SJCRH30 (cell line): ENCODE data around the gene PTPRA. TPM values are rescaled to one million over a fixed set of nuclear protein-coding genes. Genes with fewer than 3 reads are reported as not detected.

Source experiments
- DNase-seq, 2 experiments: peaks; one replicate each; pipeline ENCODE4 v3.0.0-alpha.2; 2015 to 2020
- H3K27ac ChIP-seq: fragments of 250-450 bp; sonication (Bioruptor Pico); 2 replicates; pipeline ENCODE4 v1.5.1; 2020; ENCODE audit warnings: mild to moderate bottlenecking, moderate library complexity
- H3K27me3 ChIP-seq: fragments of 250-450 bp; sonication (Bioruptor Pico); 2 replicates; pipeline ENCODE4 v1.5.1; 2020; ENCODE audit warnings: mild to moderate bottlenecking, moderate library complexity
- H3K36me3 ChIP-seq: fragments of 250-450 bp; sonication (Bioruptor Pico); 2 replicates; pipeline ENCODE4 v1.5.1; 2020; ENCODE audit warnings: mild to moderate bottlenecking, moderate library complexity
- H3K4me1 ChIP-seq: fragments of 250-450 bp; sonication (Bioruptor Pico); 2 replicates; pipeline ENCODE4 v1.5.1; 2020; ENCODE audit warnings: mild to moderate bottlenecking, moderate library complexity
- H3K4me3 ChIP-seq: fragments of 250-450 bp; sonication (Bioruptor Pico); 2 replicates; pipeline ENCODE4 v1.5.1; 2020; ENCODE audit warnings: mild to moderate bottlenecking, moderate library complexity
- H3K9me3 ChIP-seq: fragments of 250-450 bp; sonication (Bioruptor Pico); replicated peaks from 2 replicates; pipeline ENCODE4 v1.5.1; 2020; ENCODE audit warnings: mild to moderate bottlenecking, moderate library complexity
- total RNA-seq: library from RNA; depleted of rRNA; stranded (reverse); fragments of >200 nt; shearing (Covaris generic); gene quantifications from 2 replicates; pipeline ENCODE4 v1.2.3, GENCODE V29; 2014

Gene PTPRA
- total RNA-seq, 1 experiment from 2014 or later = 44.4 TPM

- Histone ChIP-seq H3K36me3 (peaks cover 9% of the 10 kb centered on the region), H3K27ac (no peak overlapping the region), H3K9me3 (no peaks in the 10 kb centered on the region), H3K4me3 (no peak overlapping the region), H3K27me3 (no peaks in the 10 kb centered on the region), H3K4me1 (no peaks in the 10 kb centered on the region)
- DNase-seq = no peak
Observed at GRCh38 chr20:3039426-3039825, 166.1 kb downstream of the PTPRA start.

GRCh38 chr20:3040086-3040485, 166.8 kb downstream of the PTPRA start:
- H3K36me3 ChIP-seq = peaks cover 9% of the 10 kb centered on the region

GRCh38 chr20:3041854-3042409, 168.7 kb downstream of the PTPRA start:
- no peak for DNase-seq
- H3K36me3 ChIP-seq = peaks cover 8% of the 10 kb centered on the region
- H3K4me1 ChIP-seq = peaks cover 6% of the 10 kb centered on the region
- no peaks in the 10 kb centered on the region for H3K9me3 ChIP-seq
- no peak overlapping the region for H3K27ac ChIP-seq
- no peaks in the 10 kb centered on the region for H3K27me3 ChIP-seq
- no peak overlapping the region for H3K4me3 ChIP-seq

More at GRCh38 chr20:3040086-3040485, 166.8 kb downstream of the PTPRA start:
- Histone ChIP-seq H3K9me3 (no peaks in the 10 kb centered on the region), H3K4me1 (peaks cover 3% of the 10 kb centered on the region; the same call in 1 of the 2 replicates), H3K4me3 (no peak overlapping the region), H3K27ac (no peak overlapping the region), H3K27me3 (no peaks in the 10 kb centered on the region)
- DNase-seq = no peak

- Histone ChIP-seq H3K27me3 (no peaks in the 10 kb centered on the region), H3K27ac (no peak overlapping the region), H3K4me1 (peaks cover 8% of the 10 kb centered on the region), H3K9me3 (no peaks in the 10 kb centered on the region), H3K4me3 (no peak overlapping the region), H3K36me3 (peaks cover 7% of the 10 kb centered on the region; the same call in 1 of the 2 replicates)
- DNase-seq = no peak
Observed at GRCh38 chr20:3042625-3043024, 169.3 kb downstream of the PTPRA start.

GRCh38 chr20:3043322-3043721, 170.0 kb downstream of the PTPRA start, which contains the start of gene GNRH2:
GNRH2 (plus strand) TSS chr20:3043622; CDS start chr20:3044415, 793 bp downstream.
- DNase-seq = no peak
- Histone ChIP-seq H3K9me3 (no peaks in the 10 kb centered on the region), H3K27ac (no peak within 1 kb of the TSS), H3K4me3 (no peak within 1 kb of the TSS), H3K27me3 (no peaks in the 10 kb centered on the region), H3K4me1 (peaks cover 8% of the 10 kb centered on the region), H3K36me3 (peaks cover 8% of the 10 kb centered on the region; the same call in 1 of the 2 replicates)

GRCh38 chr20:3044336-3044965, 171.2 kb downstream of the PTPRA start:
- no peaks in the 10 kb centered on the region for H3K27me3 ChIP-seq
- no peak overlapping the region for H3K4me3 ChIP-seq
- H3K4me1 ChIP-seq = peaks cover 8% of the 10 kb centered on the region
- H3K27ac ChIP-seq = no peak overlapping the region
- no peak for DNase-seq
- peaks cover 10% of the 10 kb centered on the region; the same call in 1 of the 2 replicates for H3K36me3 ChIP-seq
- H3K9me3 ChIP-seq = no peaks in the 10 kb centered on the region

- Histone ChIP-seq H3K4me3 (peak overlapping the region; percentile 95), H3K36me3 (peaks cover 12% of the 10 kb centered on the region; the same call in 1 of the 2 replicates), H3K27me3 (no peaks in the 10 kb centered on the region), H3K4me1 (peaks cover 8% of the 10 kb centered on the region), H3K9me3 (no peaks in the 10 kb centered on the region), H3K27ac (peak overlapping the region; percentile 67)
- peak; percentile 80 to 83 for DNase-seq
Observed at GRCh38 chr20:3045042-3045815, 171.9 kb downstream of the PTPRA start.

- Histone ChIP-seq H3K36me3 (peaks cover 12% of the 10 kb centered on the region; the same call in 1 of the 2 replicates), H3K27me3 (no peaks in the 10 kb centered on the region), H3K9me3 (no peaks in the 10 kb centered on the region), H3K4me3 (peak within 1 kb of the TSS; percentile 95), H3K4me1 (peaks cover 8% of the 10 kb centered on the region), H3K27ac (peak within 1 kb of the TSS; percentile 67)
- peak; percentile 88 to 90 for DNase-seq
Observed at GRCh38 chr20:3045816-3046676, 172.8 kb downstream of the PTPRA start, which contains the start of gene MRPS26. MRPS26 (plus strand) TSS chr20:3046052; CDS start chr20:3046069, 17 bp downstream.

- peaks cover 12% of the 10 kb centered on the region; the same call in 1 of the 2 replicates for H3K36me3 ChIP-seq
- DNase-seq = no peak
- H3K27me3 ChIP-seq = no peaks in the 10 kb centered on the region
- no peak overlapping the region for H3K27ac ChIP-seq
- H3K4me3 ChIP-seq = peak overlapping the region; percentile 95
- H3K4me1 ChIP-seq = peaks cover 8% of the 10 kb centered on the region
- no peaks in the 10 kb centered on the region for H3K9me3 ChIP-seq
Observed at GRCh38 chr20:3046677-3047462, 173.6 kb downstream of the PTPRA start.

- no peak overlapping the region for H3K4me3 ChIP-seq
- H3K27me3 ChIP-seq = no peaks in the 10 kb centered on the region
- peaks cover 12% of the 10 kb centered on the region; the same call in 1 of the 2 replicates for H3K36me3 ChIP-seq
- no peak for DNase-seq
- H3K4me1 ChIP-seq = peaks cover 8% of the 10 kb centered on the region
- no peaks in the 10 kb centered on the region for H3K9me3 ChIP-seq
- H3K27ac ChIP-seq = no peak overlapping the region
Observed at GRCh38 chr20:3047486-3048419, 174.5 kb downstream of the PTPRA start.

- Histone ChIP-seq H3K27me3 (no peaks in the 10 kb centered on the region), H3K4me1 (peaks cover 3% of the 10 kb centered on the region; the same call in 1 of the 2 replicates), H3K9me3 (no peaks in the 10 kb centered on the region), H3K36me3 (peaks cover 12% of the 10 kb centered on the region; the same call in 1 of the 2 replicates), H3K27ac (no peak overlapping the region), H3K4me3 (no peak overlapping the region)
- no peak for DNase-seq
Observed at GRCh38 chr20:3051385-3052019, 178.2 kb downstream of the PTPRA start.

GRCh38 chr20:3059489-3059888, 186.2 kb downstream of the PTPRA start:
- no peak for DNase-seq
- H3K27me3 ChIP-seq = no peaks in the 10 kb centered on the region
- no peak overlapping the region for H3K4me3 ChIP-seq
- no peaks in the 10 kb centered on the region for H3K36me3 ChIP-seq
- no peak overlapping the region for H3K27ac ChIP-seq
- H3K9me3 ChIP-seq = no peaks in the 10 kb centered on the region
- H3K4me1 ChIP-seq = no peaks in the 10 kb centered on the region
